ENCODE data around the gene ELL2.

GRCh38 chr5:95904827-95905226, 56.8 kb downstream of the ELL2 start:
- TF ChIP-seq CTCF (IDR thresholded peaks at IDR 0.05) (no peak), EP300 (IDR thresholded peaks at IDR 0.05; ENCODE audit: low read depth) (no peak)
